WI38 (cell line): Measurements from ENCODE around the gene FOXK1.

ENCODE experiments used
- H3K4me3 ChIP-seq: 2 replicates; pipeline ENCODE4 v1.5.1; 2011; ENCODE audit warnings: low read depth, mild to moderate bottlenecking, control low read depth, low read length
- CTCF ChIP-seq: IDR thresholded peaks from 2 replicates; pipeline ENCODE4 v1.5.1; 2012; ENCODE audit warnings: low read depth, mild to moderate bottlenecking, control low read depth, low read length

The FOXK1 gene

GRCh38 chr7:4716946-4717795, 35.1 kb downstream of the FOXK1 start:
- no peak for TF ChIP-seq CTCF
- H3K4me3 ChIP-seq = no peak overlapping the region

GRCh38 chr7:4718075-4718474, 36.0 kb downstream of the FOXK1 start:
- TF ChIP-seq CTCF = no peak
- H3K4me3 ChIP-seq = no peak overlapping the region

GRCh38 chr7:4720225-4720624, 38.1 kb downstream of the FOXK1 start:
- no peak for TF ChIP-seq CTCF
- no peak overlapping the region for H3K4me3 ChIP-seq

- TF ChIP-seq CTCF = no peak
- no peak overlapping the region for H3K4me3 ChIP-seq
Measured at GRCh38 chr7:4722308-4722707, 40.2 kb downstream of the FOXK1 start.

GRCh38 chr7:4722960-4723630, 41.0 kb downstream of the FOXK1 start:
- no peak overlapping the region for H3K4me3 ChIP-seq
- no peak for TF ChIP-seq CTCF

- H3K4me3 ChIP-seq = peak overlapping the region; percentile 65
- TF ChIP-seq CTCF = no peak
Measured at GRCh38 chr7:4724648-4725013, 42.5 kb downstream of the FOXK1 start.
